ENCODE measurements around the gene TMTC2.

GRCh38 chr12:82746668-82747067, 60.0 kb downstream of the TMTC2 start:
- TF ChIP-seq, protein P1, sequence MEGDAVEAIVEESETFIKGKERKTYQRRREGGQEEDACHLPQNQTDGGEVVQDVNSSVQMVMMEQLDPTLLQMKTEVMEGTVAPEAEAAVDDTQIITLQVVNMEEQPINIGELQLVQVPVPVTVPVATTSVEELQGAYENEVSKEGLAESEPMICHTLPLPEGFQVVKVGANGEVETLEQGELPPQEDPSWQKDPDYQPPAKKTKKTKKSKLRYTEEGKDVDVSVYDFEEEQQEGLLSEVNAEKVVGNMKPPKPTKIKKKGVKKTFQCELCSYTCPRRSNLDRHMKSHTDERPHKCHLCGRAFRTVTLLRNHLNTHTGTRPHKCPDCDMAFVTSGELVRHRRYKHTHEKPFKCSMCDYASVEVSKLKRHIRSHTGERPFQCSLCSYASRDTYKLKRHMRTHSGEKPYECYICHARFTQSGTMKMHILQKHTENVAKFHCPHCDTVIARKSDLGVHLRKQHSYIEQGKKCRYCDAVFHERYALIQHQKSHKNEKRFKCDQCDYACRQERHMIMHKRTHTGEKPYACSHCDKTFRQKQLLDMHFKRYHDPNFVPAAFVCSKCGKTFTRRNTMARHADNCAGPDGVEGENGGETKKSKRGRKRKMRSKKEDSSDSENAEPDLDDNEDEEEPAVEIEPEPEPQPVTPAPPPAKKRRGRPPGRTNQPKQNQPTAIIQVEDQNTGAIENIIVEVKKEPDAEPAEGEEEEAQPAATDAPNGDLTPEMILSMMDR (IDR thresholded peaks at IDR 0.05): no peak
- TF ChIP-seq POLR2A (IDR thresholded peaks at IDR 0.05): no peak
